Fibroblast of lung (primary cell): ENCODE results near the gene FBXO46.

ENCODE experiments used
- EZH2 ChIP-seq: IDR thresholded peaks from 2 replicates; pipeline ENCODE4 v1.5.1; 2012; ENCODE audit warnings: low read length, control low read depth, mild to moderate bottlenecking; ENCODE audit errors: missing control alignments
- TF ChIP-seq, protein P1 (sequence below), 2 donors: IDR thresholded peaks in 1 of 2; conservative IDR thresholded peaks in 1 of 2; 1 replicate in 1 of 2; 2 replicates in 1 of 2; pipeline ENCODE4 v1.5.1; 2011 to 2012; ENCODE audit warnings: low read length in 2 of 2, control low read depth in 1 of 2, inconsistent platforms in 1 of 2, low read depth in 1 of 2, mild to moderate bottlenecking in 1 of 2

DNA sequence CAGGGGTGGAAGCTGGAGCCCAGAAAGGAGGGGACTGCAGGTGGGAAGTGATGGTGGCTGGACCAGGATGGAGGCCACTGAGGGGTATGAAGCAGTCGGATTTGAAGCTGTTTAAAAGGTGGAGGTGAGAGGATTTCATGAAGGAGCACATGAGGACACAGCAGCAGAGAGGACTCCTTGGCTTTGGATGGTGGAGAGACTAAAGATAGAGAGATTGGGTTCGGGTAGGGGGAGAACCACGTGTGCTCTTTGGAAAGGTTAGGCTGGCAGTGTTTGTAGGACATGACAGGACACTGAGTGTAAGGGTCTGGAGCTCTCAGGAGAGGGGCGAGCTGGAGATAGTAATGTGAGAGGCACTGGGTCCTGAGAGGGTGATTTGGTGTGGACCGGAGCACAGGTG, 47.8 kb downstream of the FBXO46 start:
- TF ChIP-seq, protein P1, sequence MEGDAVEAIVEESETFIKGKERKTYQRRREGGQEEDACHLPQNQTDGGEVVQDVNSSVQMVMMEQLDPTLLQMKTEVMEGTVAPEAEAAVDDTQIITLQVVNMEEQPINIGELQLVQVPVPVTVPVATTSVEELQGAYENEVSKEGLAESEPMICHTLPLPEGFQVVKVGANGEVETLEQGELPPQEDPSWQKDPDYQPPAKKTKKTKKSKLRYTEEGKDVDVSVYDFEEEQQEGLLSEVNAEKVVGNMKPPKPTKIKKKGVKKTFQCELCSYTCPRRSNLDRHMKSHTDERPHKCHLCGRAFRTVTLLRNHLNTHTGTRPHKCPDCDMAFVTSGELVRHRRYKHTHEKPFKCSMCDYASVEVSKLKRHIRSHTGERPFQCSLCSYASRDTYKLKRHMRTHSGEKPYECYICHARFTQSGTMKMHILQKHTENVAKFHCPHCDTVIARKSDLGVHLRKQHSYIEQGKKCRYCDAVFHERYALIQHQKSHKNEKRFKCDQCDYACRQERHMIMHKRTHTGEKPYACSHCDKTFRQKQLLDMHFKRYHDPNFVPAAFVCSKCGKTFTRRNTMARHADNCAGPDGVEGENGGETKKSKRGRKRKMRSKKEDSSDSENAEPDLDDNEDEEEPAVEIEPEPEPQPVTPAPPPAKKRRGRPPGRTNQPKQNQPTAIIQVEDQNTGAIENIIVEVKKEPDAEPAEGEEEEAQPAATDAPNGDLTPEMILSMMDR (conservative IDR thresholded peaks at IDR 0.05 in 1 of 2, IDR thresholded peaks at IDR 0.05 in 1 of 2; ENCODE audit: low read depth in 1 of 2, low read length in 2 of 2), result no peak
- TF ChIP-seq EZH2, result no peak
